ENCODE measurements around the gene NUP153.

Gene NUP153

DNA sequence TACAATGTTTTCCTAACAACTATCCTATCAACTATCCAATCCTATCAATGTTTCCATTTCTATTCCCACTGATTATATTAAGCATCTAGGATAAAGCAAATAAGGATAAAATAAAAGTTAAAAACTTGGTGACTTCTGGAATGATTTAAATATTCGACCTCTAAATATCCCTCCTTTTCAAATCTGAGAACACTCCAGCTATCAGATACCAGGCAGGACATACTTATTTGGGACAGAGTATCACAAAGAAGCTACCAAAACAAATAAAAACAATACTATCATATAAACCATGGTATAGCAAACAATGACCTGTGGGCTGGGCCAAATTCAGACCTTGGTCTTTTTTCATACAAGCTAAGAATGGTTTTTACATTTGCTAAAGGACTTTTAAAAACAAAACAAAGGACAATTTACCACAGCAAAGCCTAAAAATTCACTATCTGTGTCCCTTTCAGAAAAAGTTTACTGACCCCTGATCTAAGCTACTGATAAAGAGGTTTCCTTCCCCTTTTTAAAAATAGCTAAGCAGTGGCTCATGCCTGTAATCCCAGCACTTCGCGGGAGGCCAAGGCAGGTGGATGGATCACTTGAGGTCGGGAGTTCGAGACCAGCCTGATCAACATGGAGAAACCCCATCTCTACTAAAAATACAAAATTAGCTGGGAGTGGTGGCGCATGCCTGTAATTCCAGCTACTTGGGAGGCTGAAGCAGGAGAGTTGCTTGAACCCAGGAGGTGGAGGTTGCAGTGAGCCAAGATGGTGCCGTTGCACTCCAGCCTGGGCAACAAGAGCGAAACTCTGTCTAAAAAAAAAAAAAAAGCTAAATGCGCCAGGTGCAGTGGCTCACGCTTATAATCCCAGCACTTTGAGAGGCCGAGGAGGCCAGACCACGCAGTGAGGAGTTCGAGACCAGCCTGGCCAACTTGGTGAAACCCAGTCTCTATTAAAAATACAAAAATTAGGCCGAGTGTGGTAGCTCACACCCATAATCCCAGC lies 6.0 kb downstream of the NUP153 start:
- peak; percentile 82 for DNase-seq (ENCODE audit: low read depth)
- peak overlapping the region; percentile 52 for H3K4me3 ChIP-seq (ENCODE audit: low read depth, low read length)
- TF ChIP-seq MYC (IDR thresholded peaks at IDR 0.05; ENCODE audit: low read depth, low read length) (no peak), POLR2A (IDR thresholded peaks at IDR 0.05; ENCODE audit: extremely low read depth, insufficient read length) (no peak)
- TF ChIP-seq, protein P1, sequence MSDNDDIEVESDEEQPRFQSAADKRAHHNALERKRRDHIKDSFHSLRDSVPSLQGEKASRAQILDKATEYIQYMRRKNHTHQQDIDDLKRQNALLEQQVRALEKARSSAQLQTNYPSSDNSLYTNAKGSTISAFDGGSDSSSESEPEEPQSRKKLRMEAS (IDR thresholded peaks at IDR 0.05; ENCODE audit: low read depth, low read length) = no peak
- TF ChIP-seq, protein P2, sequence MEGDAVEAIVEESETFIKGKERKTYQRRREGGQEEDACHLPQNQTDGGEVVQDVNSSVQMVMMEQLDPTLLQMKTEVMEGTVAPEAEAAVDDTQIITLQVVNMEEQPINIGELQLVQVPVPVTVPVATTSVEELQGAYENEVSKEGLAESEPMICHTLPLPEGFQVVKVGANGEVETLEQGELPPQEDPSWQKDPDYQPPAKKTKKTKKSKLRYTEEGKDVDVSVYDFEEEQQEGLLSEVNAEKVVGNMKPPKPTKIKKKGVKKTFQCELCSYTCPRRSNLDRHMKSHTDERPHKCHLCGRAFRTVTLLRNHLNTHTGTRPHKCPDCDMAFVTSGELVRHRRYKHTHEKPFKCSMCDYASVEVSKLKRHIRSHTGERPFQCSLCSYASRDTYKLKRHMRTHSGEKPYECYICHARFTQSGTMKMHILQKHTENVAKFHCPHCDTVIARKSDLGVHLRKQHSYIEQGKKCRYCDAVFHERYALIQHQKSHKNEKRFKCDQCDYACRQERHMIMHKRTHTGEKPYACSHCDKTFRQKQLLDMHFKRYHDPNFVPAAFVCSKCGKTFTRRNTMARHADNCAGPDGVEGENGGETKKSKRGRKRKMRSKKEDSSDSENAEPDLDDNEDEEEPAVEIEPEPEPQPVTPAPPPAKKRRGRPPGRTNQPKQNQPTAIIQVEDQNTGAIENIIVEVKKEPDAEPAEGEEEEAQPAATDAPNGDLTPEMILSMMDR (IDR thresholded peaks at IDR 0.05; ENCODE audit: low read depth, low read length) = no peak

DNA sequence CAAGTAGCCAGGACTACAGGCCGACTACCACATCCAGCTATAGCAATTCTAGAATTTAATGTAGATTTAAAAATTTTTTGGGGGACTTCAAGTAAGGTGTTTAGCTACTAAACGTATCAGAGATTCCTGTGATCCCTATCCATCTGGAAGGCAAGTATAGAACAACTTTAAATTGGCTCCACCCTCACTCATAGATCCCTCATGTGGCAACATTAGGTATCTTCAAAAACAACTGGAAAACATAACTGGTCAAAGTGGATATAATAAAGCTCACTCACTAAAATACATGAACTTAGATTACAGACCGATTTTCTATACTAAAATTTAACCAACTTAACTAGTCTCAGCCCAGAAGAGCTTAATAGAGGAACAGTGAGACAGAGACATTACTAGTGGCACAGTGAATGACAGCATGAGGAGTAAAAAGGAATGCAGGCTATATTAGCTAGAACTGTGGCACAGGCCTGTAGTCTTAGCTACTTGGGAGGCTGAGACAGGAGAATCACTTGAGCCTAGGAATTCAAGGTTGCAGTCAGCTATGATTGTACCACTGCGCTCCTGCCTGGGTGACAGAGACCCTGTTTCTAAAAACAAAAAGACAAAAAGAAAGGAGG lies 14.7 kb downstream of the NUP153 start:
- DNase-seq (ENCODE audit: low read depth) = no peak
- TF ChIP-seq MYC (IDR thresholded peaks at IDR 0.05; ENCODE audit: low read depth, low read length) (no peak), POLR2A (IDR thresholded peaks at IDR 0.05; ENCODE audit: extremely low read depth, insufficient read length) (no peak)
- TF ChIP-seq, protein P1 (IDR thresholded peaks at IDR 0.05; ENCODE audit: low read depth, low read length) = no peak
- TF ChIP-seq, protein P2 (IDR thresholded peaks at IDR 0.05; ENCODE audit: low read depth, low read length) = no peak
- no peak overlapping the region for H3K4me3 ChIP-seq (ENCODE audit: low read depth, low read length)

DNA sequence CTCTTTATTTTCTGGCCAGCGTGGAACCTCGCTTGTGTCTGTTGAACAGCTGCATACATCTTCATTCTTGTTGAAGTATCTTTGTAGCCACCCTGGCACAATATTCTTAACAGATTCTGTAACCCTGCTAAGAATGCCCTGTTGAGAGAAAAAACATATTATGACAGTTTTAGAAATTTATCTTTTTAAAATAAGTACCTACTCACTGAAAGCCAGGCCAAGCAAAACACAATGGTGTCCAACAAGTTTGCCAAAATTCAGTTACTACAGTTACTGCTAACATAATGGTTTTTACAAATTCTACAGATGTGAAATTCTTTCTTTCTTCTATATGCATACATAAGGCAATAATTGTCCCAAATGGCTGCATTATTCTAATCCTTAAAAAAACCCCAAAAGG lies 18.2 kb downstream of the NUP153 start:
- TF ChIP-seq, protein P1 (IDR thresholded peaks at IDR 0.05; ENCODE audit: low read depth, low read length) = no peak
- TF ChIP-seq POLR2A (IDR thresholded peaks at IDR 0.05; ENCODE audit: extremely low read depth, insufficient read length) = no peak
- TF ChIP-seq, protein P2 (IDR thresholded peaks at IDR 0.05; ENCODE audit: low read depth, low read length) = no peak
- TF ChIP-seq MYC (IDR thresholded peaks at IDR 0.05; ENCODE audit: low read depth, low read length) = no peak
- no peak overlapping the region for H3K4me3 ChIP-seq (ENCODE audit: low read depth, low read length)
- no peak for DNase-seq (ENCODE audit: low read depth)

DNA sequence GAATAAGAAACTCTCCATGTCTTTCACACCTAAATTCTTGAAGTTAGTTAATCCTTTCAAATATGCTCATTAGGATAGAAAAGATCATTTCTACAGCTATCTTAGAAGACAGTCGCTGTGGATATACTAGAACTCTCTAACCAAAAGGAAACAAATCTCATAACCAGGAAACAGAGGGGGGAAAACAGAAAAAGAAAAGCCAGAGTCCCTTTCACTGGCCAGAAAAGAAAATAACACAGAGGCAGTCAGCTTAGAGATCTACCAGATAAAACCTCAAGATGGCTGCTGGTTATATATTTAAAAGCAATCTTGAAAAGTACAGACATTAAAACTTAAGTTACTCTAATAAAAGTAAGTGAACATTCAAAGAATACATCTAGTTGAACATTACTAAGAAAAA lies 19.6 kb downstream of the NUP153 start:
- no peak overlapping the region for H3K4me3 ChIP-seq (ENCODE audit: low read depth, low read length)
- no peak for TF ChIP-seq POLR2A (IDR thresholded peaks at IDR 0.05; ENCODE audit: extremely low read depth, insufficient read length)
- no peak for TF ChIP-seq MYC (IDR thresholded peaks at IDR 0.05; ENCODE audit: low read depth, low read length)
- TF ChIP-seq, protein P2 (IDR thresholded peaks at IDR 0.05; ENCODE audit: low read depth, low read length) = no peak
- TF ChIP-seq, protein P1 (IDR thresholded peaks at IDR 0.05; ENCODE audit: low read depth, low read length) = no peak
- no peak for DNase-seq (ENCODE audit: low read depth)

DNA sequence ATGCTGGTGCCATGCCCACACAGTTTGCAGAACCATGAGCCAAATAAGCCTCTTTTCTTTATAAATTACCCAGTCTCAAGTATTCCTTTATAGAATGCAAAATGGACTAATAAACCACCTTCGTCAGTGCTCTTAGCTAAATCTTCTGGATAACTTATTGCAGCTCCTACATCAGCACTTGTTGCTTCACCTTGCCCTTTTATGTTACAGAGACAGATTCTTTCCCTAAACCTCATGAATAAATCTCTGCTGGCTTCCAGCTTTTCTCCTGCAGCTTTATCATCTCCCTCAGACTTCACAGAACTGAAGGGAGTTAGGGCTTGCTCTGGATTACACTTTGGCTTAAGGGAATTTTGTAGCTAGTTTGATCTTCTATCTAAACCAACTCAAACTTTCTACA lies 22.6 kb downstream of the NUP153 start:
- H3K4me3 ChIP-seq (ENCODE audit: low read depth, low read length) = no peak overlapping the region
- no peak for DNase-seq (ENCODE audit: low read depth)
- TF ChIP-seq POLR2A (IDR thresholded peaks at IDR 0.05; ENCODE audit: extremely low read depth, insufficient read length) (no peak), MYC (IDR thresholded peaks at IDR 0.05; ENCODE audit: low read depth, low read length) (no peak)
- TF ChIP-seq, protein P2 (IDR thresholded peaks at IDR 0.05; ENCODE audit: low read depth, low read length) = no peak

Measured in NB4 (cell line).